ENCODE measurements around the gene SBK1.

- no peak for TF ChIP-seq CTCF (IDR thresholded peaks at IDR 0.05 in 4 of 5, conservative IDR thresholded peaks at IDR 0.05 in 1 of 5)
- no peak for TF ChIP-seq POLR2A (IDR thresholded peaks at IDR 0.05)
Measured at GRCh38 chr16:28289048-28289447, 3.3 kb upstream of the SBK1 start.
